Neural progenitor cell (in vitro differentiated cells): ENCODE results near the gene MACC1. TPM values are rescaled to one million over a fixed set of nuclear protein-coding genes. Genes with fewer than 3 reads are reported as not detected.
"Not testable (repeated sequence)": the region's sequence is repeated elsewhere in the genome, so short reads cannot be mapped to it uniquely, and the experiment has no call there.

Experiments used
- DNase-seq: peaks from one replicate; pipeline ENCODE4 v3.0.0-alpha.2; 2016; ENCODE audit warnings: low spot score
- H2AFZ ChIP-seq: fragments of 200-600 bp; sonication (generic); replicated peaks from 2 replicates; pipeline ENCODE4 v1.6.1; 2016; ENCODE audit warnings: antibody characterized with exemption
- H3F3A ChIP-seq: fragments of 200-600 bp; sonication (generic); 2 replicates; pipeline ENCODE4 v1.6.1; 2016; ENCODE audit warnings: antibody characterized with exemption, low read depth
- H3K27ac ChIP-seq: fragments of 200-600 bp; sonication (generic); 2 replicates; pipeline ENCODE4 v1.5.1; 2016; ENCODE audit warnings: mild to moderate bottlenecking
- H3K27me3 ChIP-seq: fragments of 200-600 bp; sonication (generic); 2 replicates; pipeline ENCODE4 v1.6.1; 2016; ENCODE audit warnings: mild to moderate bottlenecking, moderate library complexity
- H3K36me3 ChIP-seq: fragments of 200-600 bp; sonication (generic); 2 replicates; pipeline ENCODE4 v1.5.1; 2016
- H3K4me1 ChIP-seq: fragments of 200-600 bp; sonication (generic); 2 replicates; pipeline ENCODE4 v1.6.1; 2016; ENCODE audit warnings: mixed run types
- H3K4me2 ChIP-seq: fragments of 200-600 bp; sonication (generic); 2 replicates; pipeline ENCODE4 v1.6.1; 2016
- H3K4me3 ChIP-seq: fragments of 200-600 bp; sonication (generic); 2 replicates; pipeline ENCODE4 v1.5.1; 2016
- H3K79me2 ChIP-seq: fragments of 200-600 bp; sonication (generic); 2 replicates; pipeline ENCODE4 v1.6.1; 2016; ENCODE audit warnings: low read depth
- H3K9ac ChIP-seq: fragments of 200-600 bp; sonication (generic); 2 replicates; pipeline ENCODE4 v1.6.1; 2016
- H3K9me3 ChIP-seq: fragments of 200-600 bp; sonication (generic); 2 replicates; pipeline ENCODE4 v1.5.1; 2016; ENCODE audit warnings: low read depth
- H4K20me1 ChIP-seq: fragments of 200-600 bp; sonication (generic); 2 replicates; pipeline ENCODE4 v1.6.1; 2016; ENCODE audit warnings: low read depth
- H3K27ac Mint-ChIP-seq: 3 replicates; pipeline ENCODE4 v1.8.0; 2021; ENCODE audit warnings: mixed read lengths
- H3K27me3 Mint-ChIP-seq: 2 replicates; pipeline ENCODE4 v1.8.0; 2022; ENCODE audit warnings: low read depth, mild to moderate bottlenecking, inconsistent platforms, moderate library complexity, mixed read lengths; ENCODE audit not compliant: insufficient read depth
- H3K36me3 Mint-ChIP-seq: 3 replicates; pipeline ENCODE4 v1.8.0; 2021; ENCODE audit warnings: mixed read lengths
- H3K4me1 Mint-ChIP-seq: 3 replicates; pipeline ENCODE4 v1.8.0; 2021; ENCODE audit warnings: mixed read lengths
- H3K4me3 Mint-ChIP-seq: 3 replicates; pipeline ENCODE4 v1.8.0; 2021; ENCODE audit warnings: mild to moderate bottlenecking, moderate library complexity, mixed read lengths
- H3K9me3 Mint-ChIP-seq: 3 replicates; pipeline ENCODE4 v1.8.0; 2020; ENCODE audit warnings: mixed read lengths
- EZH2 ChIP-seq: fragments of 200-600 bp; sonication (generic); IDR thresholded peaks from 2 replicates; pipeline ENCODE4 v1.6.1; 2017; ENCODE audit warnings: antibody characterized with exemption, mild to moderate bottlenecking, moderate library complexity
- EZH2phosphoT487 ChIP-seq: fragments of 200-600 bp; sonication (generic); IDR thresholded peaks from 2 replicates; pipeline ENCODE4 v1.6.1; 2017; ENCODE audit warnings: antibody characterized with exemption
- total RNA-seq: library from RNA; depleted of rRNA; stranded (reverse); fragments of >200 nt; gene quantifications from 2 replicates; pipeline ENCODE4 v1.2.3, GENCODE V29; 2015; ENCODE audit warnings: low replicate concordance
- TF ChIP-seq, protein P1 (sequence below): fragments of 200-600 bp; sonication (generic); IDR thresholded peaks from 2 replicates; pipeline ENCODE4 v1.5.1; 2017; ENCODE audit warnings: antibody characterized with exemption, mild to moderate bottlenecking

MACC1 gene
- total RNA-seq, 1 donor from 2014 or later: 7.2 TPM

DNA sequence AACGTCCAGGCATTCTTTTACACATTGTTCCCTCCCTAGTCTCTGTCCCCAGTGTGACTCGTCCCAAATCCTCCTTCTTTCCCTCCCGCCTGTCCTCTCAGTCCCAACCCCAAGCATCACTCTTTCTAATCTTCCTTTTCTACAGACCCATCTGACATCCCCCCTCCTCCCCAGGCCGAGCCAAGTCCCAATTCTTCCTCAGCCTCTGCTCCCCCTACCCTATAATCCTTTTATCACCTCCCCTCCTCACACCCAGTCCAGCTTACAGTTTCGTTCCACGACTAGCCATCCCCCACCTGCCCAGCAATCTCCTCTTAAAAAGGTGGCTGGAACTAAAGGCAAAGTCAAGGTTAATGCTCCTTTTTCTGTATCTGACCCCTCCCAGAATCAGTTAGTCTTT, 95.1 kb downstream of the MACC1 start:
- H3K36me3 ChIP-seq: no peaks in the 10 kb centered on the region
- H3F3A ChIP-seq: peaks cover 6% of the 10 kb centered on the region
- peaks cover 3% of the 10 kb centered on the region for H3K27me3 Mint-ChIP-seq
- no peak overlapping the region for H3K4me3 ChIP-seq
- no peaks in the 10 kb centered on the region for H3K9me3 ChIP-seq
- peak; percentile 3 for DNase-seq
- H4K20me1 ChIP-seq: no peaks in the 10 kb centered on the region
- no peak overlapping the region for H3K4me3 Mint-ChIP-seq
- H3K27me3 ChIP-seq: peaks cover 24% of the 10 kb centered on the region
- peak overlapping the region; percentile 31 for H3K4me2 ChIP-seq
- H3K9ac ChIP-seq: no peak overlapping the region
- TF ChIP-seq, protein P1, sequence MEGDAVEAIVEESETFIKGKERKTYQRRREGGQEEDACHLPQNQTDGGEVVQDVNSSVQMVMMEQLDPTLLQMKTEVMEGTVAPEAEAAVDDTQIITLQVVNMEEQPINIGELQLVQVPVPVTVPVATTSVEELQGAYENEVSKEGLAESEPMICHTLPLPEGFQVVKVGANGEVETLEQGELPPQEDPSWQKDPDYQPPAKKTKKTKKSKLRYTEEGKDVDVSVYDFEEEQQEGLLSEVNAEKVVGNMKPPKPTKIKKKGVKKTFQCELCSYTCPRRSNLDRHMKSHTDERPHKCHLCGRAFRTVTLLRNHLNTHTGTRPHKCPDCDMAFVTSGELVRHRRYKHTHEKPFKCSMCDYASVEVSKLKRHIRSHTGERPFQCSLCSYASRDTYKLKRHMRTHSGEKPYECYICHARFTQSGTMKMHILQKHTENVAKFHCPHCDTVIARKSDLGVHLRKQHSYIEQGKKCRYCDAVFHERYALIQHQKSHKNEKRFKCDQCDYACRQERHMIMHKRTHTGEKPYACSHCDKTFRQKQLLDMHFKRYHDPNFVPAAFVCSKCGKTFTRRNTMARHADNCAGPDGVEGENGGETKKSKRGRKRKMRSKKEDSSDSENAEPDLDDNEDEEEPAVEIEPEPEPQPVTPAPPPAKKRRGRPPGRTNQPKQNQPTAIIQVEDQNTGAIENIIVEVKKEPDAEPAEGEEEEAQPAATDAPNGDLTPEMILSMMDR: no peak
- TF ChIP-seq EZH2: no peak
- TF ChIP-seq EZH2phosphoT487: no peak
- H3K4me1 Mint-ChIP-seq: peaks cover 12% of the 10 kb centered on the region
- H3K27ac ChIP-seq: no peak overlapping the region
- no peak overlapping the region for H3K27ac Mint-ChIP-seq
- peaks cover 7% of the 10 kb centered on the region for H3K9me3 Mint-ChIP-seq
- H2AFZ ChIP-seq: no peak overlapping the region
- H3K36me3 Mint-ChIP-seq: peaks cover 2% of the 10 kb centered on the region
- H3K4me1 ChIP-seq: peaks cover 51% of the 10 kb centered on the region
- H3K79me2 ChIP-seq: no peaks in the 10 kb centered on the region

DNA sequence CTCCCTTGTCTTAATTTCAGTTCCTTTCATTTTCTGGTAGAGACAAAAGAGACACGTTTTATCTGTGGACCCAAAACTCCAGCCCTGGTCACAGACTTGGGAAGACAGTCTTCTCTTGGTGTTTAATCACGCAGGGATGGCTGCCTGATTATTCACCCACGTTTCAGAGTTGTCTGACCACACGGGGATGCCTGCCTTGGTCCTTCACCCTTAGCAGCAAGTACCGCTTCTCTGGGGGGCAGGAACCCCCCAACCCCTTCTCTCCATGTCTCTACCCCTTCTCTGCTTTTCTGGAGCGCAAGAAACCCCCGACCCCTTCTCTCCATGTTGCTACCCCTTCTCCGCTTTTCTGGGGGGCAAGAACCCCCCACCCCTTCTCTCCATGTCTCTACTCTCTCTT, 95.8 kb downstream of the MACC1 start:
- peaks cover 24% of the 10 kb centered on the region for H3K27me3 ChIP-seq
- no peak overlapping the region for H3K9ac ChIP-seq
- H3K27me3 Mint-ChIP-seq: peaks cover 3% of the 10 kb centered on the region
- H3K4me1 ChIP-seq: peaks cover 53% of the 10 kb centered on the region
- no peaks in the 10 kb centered on the region for H3K9me3 ChIP-seq
- no peaks in the 10 kb centered on the region for H3K79me2 ChIP-seq
- no peak overlapping the region for H3K27ac ChIP-seq
- peaks cover 2% of the 10 kb centered on the region for H3K36me3 Mint-ChIP-seq
- H3K27ac Mint-ChIP-seq: peak overlapping the region; percentile 40
- H3F3A ChIP-seq: peaks cover 1% of the 10 kb centered on the region
- no peak for TF ChIP-seq EZH2
- TF ChIP-seq, protein P1: no peak
- TF ChIP-seq EZH2phosphoT487: no peak
- H2AFZ ChIP-seq: no peak overlapping the region
- H3K4me1 Mint-ChIP-seq: peaks cover 14% of the 10 kb centered on the region
- H3K4me3 Mint-ChIP-seq: no peak overlapping the region
- H3K36me3 ChIP-seq: no peaks in the 10 kb centered on the region
- H3K9me3 Mint-ChIP-seq: peaks cover 7% of the 10 kb centered on the region
- H4K20me1 ChIP-seq: no peaks in the 10 kb centered on the region
- no peak for DNase-seq
- no peak overlapping the region for H3K4me3 ChIP-seq
- peak overlapping the region; percentile 31 for H3K4me2 ChIP-seq

DNA sequence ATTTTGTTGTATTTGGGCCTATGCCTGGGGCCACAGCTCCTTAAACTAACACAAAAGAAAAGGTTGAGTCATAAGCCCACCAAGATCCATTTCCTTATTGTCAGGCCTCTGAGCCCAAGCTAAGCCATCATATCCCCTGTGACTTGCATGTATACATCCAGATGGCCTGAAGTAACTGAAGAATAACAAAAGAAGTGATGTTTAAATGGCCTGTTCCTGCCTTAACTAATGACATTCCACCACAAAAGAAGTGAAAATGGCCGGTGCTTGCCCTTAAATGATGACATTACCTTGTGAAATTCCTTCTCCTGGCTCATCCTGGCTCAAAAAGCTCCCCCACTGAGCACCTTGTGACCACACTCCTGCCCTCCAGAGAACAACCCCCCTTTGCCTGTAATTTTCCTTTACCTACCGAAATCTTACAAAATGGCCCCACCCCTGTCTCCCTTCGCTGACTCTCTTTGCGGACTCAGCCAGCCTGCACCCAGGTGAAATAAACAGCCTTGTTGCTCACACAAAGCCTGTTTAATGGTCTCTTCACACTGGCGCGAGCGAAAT, 96.5 kb downstream of the MACC1 start:
- H3K27me3 Mint-ChIP-seq, H3K27ac ChIP-seq, H4K20me1 ChIP-seq, H3K9ac ChIP-seq, H3K4me3 ChIP-seq, H3K36me3 ChIP-seq, H3K4me3 Mint-ChIP-seq, H3K36me3 Mint-ChIP-seq, DNase-seq, H3K9me3 Mint-ChIP-seq, H3K9me3 ChIP-seq, H3K79me2 ChIP-seq, H3K27ac Mint-ChIP-seq, H3F3A ChIP-seq: not testable (repeated sequence)
- peak overlapping the region; percentile 71 for H2AFZ ChIP-seq
- peaks cover 14% of the 10 kb centered on the region for H3K4me1 Mint-ChIP-seq
- peak overlapping the region; percentile 28 for H3K4me2 ChIP-seq
- peaks cover 24% of the 10 kb centered on the region for H3K27me3 ChIP-seq
- peaks cover 46% of the 10 kb centered on the region for H3K4me1 ChIP-seq

DNA sequence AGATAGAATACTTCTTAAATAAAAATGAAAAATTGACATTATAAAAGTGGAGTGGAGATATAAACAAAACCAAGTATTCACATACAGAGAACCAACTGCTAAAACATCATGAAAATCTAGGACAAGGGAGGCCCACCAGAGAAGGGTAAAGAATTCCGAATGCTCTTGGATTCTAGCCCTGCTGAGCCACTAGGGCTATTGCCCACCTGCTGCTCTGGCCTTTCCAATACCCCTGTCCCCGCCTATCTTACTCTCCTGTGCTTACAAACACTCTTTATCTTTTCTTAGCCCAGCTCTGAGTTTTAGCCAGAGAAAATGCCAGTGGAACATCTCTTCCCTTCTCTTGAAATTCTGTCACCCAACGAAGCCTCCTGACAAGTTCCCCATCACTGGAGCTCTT, 100.3 kb downstream of the MACC1 start:
- no peak overlapping the region for H3K27ac ChIP-seq
- peaks cover 13% of the 10 kb centered on the region for H3F3A ChIP-seq
- H3K4me1 ChIP-seq: peaks cover 49% of the 10 kb centered on the region
- no peaks in the 10 kb centered on the region for H3K79me2 ChIP-seq
- Mint-ChIP-seq H3K4me1 (peaks cover 41% of the 10 kb centered on the region), H3K4me3 (no peak overlapping the region), H3K27ac (no peak overlapping the region), H3K27me3 (no peaks in the 10 kb centered on the region), H3K9me3 (peaks cover 3% of the 10 kb centered on the region), H3K36me3 (peaks cover 2% of the 10 kb centered on the region)
- no peaks in the 10 kb centered on the region for H4K20me1 ChIP-seq
- no peak overlapping the region for H3K4me3 ChIP-seq
- DNase-seq: peak; percentile 22
- TF ChIP-seq, protein P1: no peak
- TF ChIP-seq EZH2phosphoT487: no peak
- no peak for TF ChIP-seq EZH2
- no peak overlapping the region for H2AFZ ChIP-seq
- no peaks in the 10 kb centered on the region for H3K9me3 ChIP-seq
- peaks cover 11% of the 10 kb centered on the region for H3K27me3 ChIP-seq
- no peak overlapping the region for H3K4me2 ChIP-seq
- no peak overlapping the region for H3K9ac ChIP-seq
- no peaks in the 10 kb centered on the region for H3K36me3 ChIP-seq
